Measurements from ENCODE around the gene CANT1. TPM values are rescaled to one million over a fixed set of nuclear protein-coding genes. Genes with fewer than 3 reads are reported as not detected.
A peak's percentile ranks its signal among the peaks of the same experiment; 100 is the strongest.

The CANT1 gene
- total RNA-seq, 1 experiment from 2014 or later = 116 TPM

- no peak for TF ChIP-seq EZH2 (IDR thresholded peaks at IDR 0.05; ENCODE audit: low read depth)
- TF ChIP-seq CTCF (conservative IDR thresholded peaks at IDR 0.05) = no peak
- Histone ChIP-seq H3K27me3 (ENCODE audit: insufficient read depth, low read depth) (no peaks in the 10 kb centered on the region), H3K9me3 (ENCODE audit: insufficient read depth, low read depth) (no peaks in the 10 kb centered on the region), H3F3A (ENCODE audit: insufficient read depth, low read depth) (peaks cover 19% of the 10 kb centered on the region; the same call in 1 of the 2 replicates), H3K36me3 (ENCODE audit: low read depth) (peaks cover 12% of the 10 kb centered on the region; the same call in 1 of the 2 replicates), H3K4me3 (no peak overlapping the region), H3K4me1 (replicated peaks; ENCODE audit: insufficient read depth) (peaks cover 33% of the 10 kb centered on the region), H3K9me2 (ENCODE audit: insufficient read depth) (no peaks in the 10 kb centered on the region), H4K20me1 (ENCODE audit: insufficient read depth) (peaks cover 4% of the 10 kb centered on the region; the same call in 1 of the 2 replicates), H2AFZ (no peak overlapping the region), H3K27ac (no peak overlapping the region), H3K79me2 (ENCODE audit: low read depth) (peaks cover 81% of the 10 kb centered on the region), H3K4me2 (peak overlapping the region; percentile 34; the same call in 1 of the 2 replicates)
- CTCF ChIA-PET = interaction anchor here (0.5 kb wide), 1 partner anchor 24 kb away, joined by 5 read pairs; no protein-coding TSS in a partner anchor
- no peak for DNase-seq
- intact Hi-C loops (cut with micrococcal nuclease; ENCODE audit: unreplicated experiment) = no loop called here
- BruUV-seq (replicated peaks) = no TSS peak
- POLR2A ChIA-PET (ENCODE audit: unreplicated experiment) = interaction anchor here (0.6 kb wide), 1 partner anchor 117 kb away, joined by 4 read pairs; no protein-coding TSS in a partner anchor
Observed at GRCh38 chr17:79002796-79003593, 6.6 kb downstream of the CANT1 start.

GRCh38 chr17:79002291-79002690 lies 7.3 kb downstream of the CANT1 start:
- intact Hi-C loops (cut with micrococcal nuclease; ENCODE audit: unreplicated experiment) = no loop called here
- Histone ChIP-seq H3K79me2 (ENCODE audit: low read depth) (peaks cover 81% of the 10 kb centered on the region), H3K9me3 (ENCODE audit: insufficient read depth, low read depth) (no peaks in the 10 kb centered on the region), H4K20me1 (ENCODE audit: insufficient read depth) (peaks cover 4% of the 10 kb centered on the region; the same call in 1 of the 2 replicates), H3K36me3 (ENCODE audit: low read depth) (peaks cover 5% of the 10 kb centered on the region; the same call in 1 of the 2 replicates), H2AFZ (no peak overlapping the region), H3F3A (ENCODE audit: insufficient read depth, low read depth) (peaks cover 25% of the 10 kb centered on the region; the same call in 1 of the 2 replicates), H3K27me3 (ENCODE audit: insufficient read depth, low read depth) (no peaks in the 10 kb centered on the region), H3K4me1 (replicated peaks; ENCODE audit: insufficient read depth) (peaks cover 33% of the 10 kb centered on the region), H3K4me2 (no peak overlapping the region), H3K9me2 (ENCODE audit: insufficient read depth) (no peaks in the 10 kb centered on the region), H3K27ac (no peak overlapping the region), H3K4me3 (no peak overlapping the region)
- no peak for TF ChIP-seq EZH2 (IDR thresholded peaks at IDR 0.05; ENCODE audit: low read depth)
- TF ChIP-seq CTCF (conservative IDR thresholded peaks at IDR 0.05) = no peak
- BruUV-seq (replicated peaks) = no TSS peak
- no peak for DNase-seq
- POLR2A ChIA-PET (ENCODE audit: unreplicated experiment) = no interaction called here
- CTCF ChIA-PET = no interaction called here

- POLR2A ChIA-PET (ENCODE audit: unreplicated experiment) = no interaction called here
- H4K20me1 ChIP-seq (ENCODE audit: insufficient read depth) = peaks cover 4% of the 10 kb centered on the region; the same call in 1 of the 2 replicates
Observed at GRCh38 chr17:79001190-79002020, 8.2 kb downstream of the CANT1 start.

More at GRCh38 chr17:79001190-79002020, 8.2 kb downstream of the CANT1 start:
- Histone ChIP-seq H3K4me3 (no peak overlapping the region), H3K9me3 (ENCODE audit: insufficient read depth, low read depth) (no peaks in the 10 kb centered on the region), H3K4me1 (replicated peaks; ENCODE audit: insufficient read depth) (peaks cover 33% of the 10 kb centered on the region), H3K36me3 (ENCODE audit: low read depth) (peaks cover 4% of the 10 kb centered on the region; the same call in 1 of the 2 replicates), H3K9me2 (ENCODE audit: insufficient read depth) (no peaks in the 10 kb centered on the region), H2AFZ (no peak overlapping the region), H3K27me3 (ENCODE audit: insufficient read depth, low read depth) (no peaks in the 10 kb centered on the region), H3K4me2 (no peak overlapping the region), H3F3A (ENCODE audit: insufficient read depth, low read depth) (peaks cover 26% of the 10 kb centered on the region), H3K79me2 (ENCODE audit: low read depth) (peaks cover 75% of the 10 kb centered on the region), H3K27ac (no peak overlapping the region)
- TF ChIP-seq CTCF (conservative IDR thresholded peaks at IDR 0.05) (no peak), EZH2 (IDR thresholded peaks at IDR 0.05; ENCODE audit: low read depth) (no peak)
- intact Hi-C loops (cut with micrococcal nuclease; ENCODE audit: unreplicated experiment) = no loop called here
- CTCF ChIA-PET = no interaction called here
- no peak for DNase-seq
- no TSS peak for BruUV-seq (replicated peaks)

Data from PC-9 (cell line).